ENCODE data around the gene ARHGEF16.

GRCh38 chr1:3415260-3416090, 39.0 kb upstream of the ARHGEF16 start:
- TF ChIP-seq EP300 (IDR thresholded peaks at IDR 0.05; ENCODE audit: borderline replicate concordance in 1 of 2, low read depth in 1 of 2, low read length in 1 of 2) (no peak), TAF1 (IDR thresholded peaks at IDR 0.05; ENCODE audit: borderline replicate concordance, low read depth, low read length) (no peak), JUND (IDR thresholded peaks at IDR 0.05) (no peak), CTCF (IDR thresholded peaks at IDR 0.05) (no peak), POLR2AphosphoS5 (IDR thresholded peaks at IDR 0.05; ENCODE audit: low read depth, low read length) (no peak), RAD21 (IDR thresholded peaks at IDR 0.05; ENCODE audit: low read length) (no peak), CHD2 (IDR thresholded peaks at IDR 0.05; ENCODE audit: low read length, partially characterized antibody) (no peak), SMC3 (IDR thresholded peaks at IDR 0.05; ENCODE audit: low read depth, low read length) (no peak), ZBTB33 (IDR thresholded peaks at IDR 0.05; ENCODE audit: borderline replicate concordance, low read depth) (no peak)

Data from SK-N-SH (cell line).